ENCODE data around the gene NAPSA.
"Not testable (repeated sequence)": the region's sequence is repeated elsewhere in the genome, so short reads cannot be mapped to it uniquely, and the experiment has no call there.

The NAPSA gene

DNA sequence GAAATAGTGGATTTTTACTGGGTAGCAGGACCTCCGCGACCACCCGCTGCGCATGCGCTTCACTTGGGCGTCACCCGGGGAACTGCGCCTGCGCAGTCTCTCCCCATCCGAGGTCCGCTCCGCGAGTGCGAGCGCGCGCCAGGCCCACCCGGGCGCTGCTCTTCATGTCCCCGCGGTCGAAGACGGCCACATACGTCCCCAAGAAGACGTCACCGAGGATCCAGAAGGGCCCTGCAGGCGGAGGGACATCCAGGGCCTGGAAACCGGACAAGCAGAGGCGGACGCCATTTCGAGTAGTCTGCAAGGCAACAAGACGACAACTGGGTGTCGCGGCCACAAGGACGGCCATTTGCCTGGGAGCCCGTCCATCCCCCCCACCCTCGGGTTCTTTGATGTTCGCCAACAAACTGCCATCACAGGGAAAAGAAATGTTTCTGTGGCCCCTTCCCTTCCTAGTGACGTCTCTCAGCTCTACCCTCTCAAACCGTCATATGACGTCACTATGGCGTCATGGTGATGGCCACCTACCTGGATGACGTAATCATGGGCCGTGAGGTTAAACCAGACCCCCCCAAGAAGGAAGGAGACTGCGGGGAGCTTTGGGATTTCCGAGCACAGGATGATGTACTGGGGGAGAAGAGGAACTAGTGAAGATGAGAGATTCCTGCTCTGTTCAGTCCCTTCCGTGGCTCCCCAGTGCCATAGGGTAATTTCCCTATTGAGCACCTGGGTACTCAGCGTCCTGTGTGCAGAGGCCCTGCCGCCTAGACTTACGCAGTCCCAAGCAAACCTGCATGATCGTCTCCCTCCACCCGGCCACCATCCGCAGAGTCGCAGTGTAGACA, 6.7 kb downstream of the NAPSA start:
- peak; percentile 87 for DNase-seq

DNA sequence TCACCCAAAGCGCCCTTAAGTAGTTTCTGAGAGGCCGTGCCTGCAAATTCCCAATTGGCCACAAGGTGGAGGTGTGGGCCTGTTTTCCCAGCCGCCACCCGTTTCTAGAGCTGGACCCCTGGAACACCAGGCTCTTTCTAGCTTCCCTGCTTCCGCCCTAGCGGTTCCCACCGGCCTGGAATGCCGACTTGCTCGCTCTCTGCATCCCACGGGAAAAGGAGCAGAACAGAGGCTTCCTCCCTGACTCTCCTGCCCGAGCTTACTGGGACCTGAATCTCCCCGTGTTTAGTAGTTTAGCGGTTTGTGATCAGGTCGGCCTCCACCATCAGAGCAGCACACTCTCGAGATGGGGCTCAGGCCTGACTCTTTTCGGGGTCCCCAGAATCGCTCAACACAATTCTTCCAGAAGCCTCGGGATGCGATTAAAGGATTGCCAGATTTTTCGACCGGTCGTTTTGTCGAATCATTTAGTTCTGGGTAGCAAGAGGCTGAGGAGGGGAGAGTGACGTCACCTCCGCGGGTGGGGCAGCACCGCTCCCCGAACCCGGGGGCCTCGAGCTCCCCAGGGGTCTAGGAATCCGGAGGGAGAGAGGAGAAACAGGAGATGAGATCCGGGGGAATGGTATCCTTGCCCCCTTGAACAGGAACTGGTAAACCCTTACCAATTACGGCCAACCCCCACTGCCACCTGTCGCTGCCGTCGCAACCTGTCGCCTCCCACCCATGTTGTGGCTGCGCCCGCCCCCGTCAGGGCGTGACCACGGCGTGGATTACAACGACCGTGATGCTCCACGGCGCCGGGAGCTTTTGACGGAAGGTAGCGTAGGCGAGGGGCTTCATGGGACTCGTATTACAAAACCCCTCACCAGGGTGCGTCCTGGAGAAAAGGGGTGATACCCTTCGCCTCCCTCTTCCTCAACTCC, 8.0 kb downstream of the NAPSA start:
- DNase-seq, result peak; percentile 93

- DNase-seq, result no peak
These were observed 8.7 kb downstream of the NAPSA start for GRCh38 chr19:50356691-50357177.

GRCh38 chr19:50353487-50353880, 12.0 kb downstream of the NAPSA start:
- DNase-seq, result not testable (repeated sequence)

DNA sequence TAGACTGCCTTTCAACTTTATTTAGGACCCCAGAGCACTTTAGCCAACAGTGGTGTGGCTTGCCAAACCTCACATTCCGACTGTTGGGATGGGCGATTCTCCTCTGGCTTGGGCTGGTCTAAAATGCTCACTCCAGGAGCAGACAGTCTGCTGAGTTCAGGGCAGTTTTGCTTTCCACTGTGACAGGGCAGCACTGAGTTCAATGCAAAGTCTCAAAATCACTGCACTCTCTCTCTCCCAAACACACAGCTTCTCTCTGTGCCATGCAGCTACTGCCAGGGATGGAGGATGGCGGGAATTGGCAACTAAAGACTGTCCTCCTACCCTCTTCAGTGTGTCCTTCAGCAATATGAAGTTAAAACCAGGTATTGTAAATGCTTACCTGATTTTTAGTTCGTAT, 13.2 kb downstream of the NAPSA start:
- no peak for DNase-seq

DNA sequence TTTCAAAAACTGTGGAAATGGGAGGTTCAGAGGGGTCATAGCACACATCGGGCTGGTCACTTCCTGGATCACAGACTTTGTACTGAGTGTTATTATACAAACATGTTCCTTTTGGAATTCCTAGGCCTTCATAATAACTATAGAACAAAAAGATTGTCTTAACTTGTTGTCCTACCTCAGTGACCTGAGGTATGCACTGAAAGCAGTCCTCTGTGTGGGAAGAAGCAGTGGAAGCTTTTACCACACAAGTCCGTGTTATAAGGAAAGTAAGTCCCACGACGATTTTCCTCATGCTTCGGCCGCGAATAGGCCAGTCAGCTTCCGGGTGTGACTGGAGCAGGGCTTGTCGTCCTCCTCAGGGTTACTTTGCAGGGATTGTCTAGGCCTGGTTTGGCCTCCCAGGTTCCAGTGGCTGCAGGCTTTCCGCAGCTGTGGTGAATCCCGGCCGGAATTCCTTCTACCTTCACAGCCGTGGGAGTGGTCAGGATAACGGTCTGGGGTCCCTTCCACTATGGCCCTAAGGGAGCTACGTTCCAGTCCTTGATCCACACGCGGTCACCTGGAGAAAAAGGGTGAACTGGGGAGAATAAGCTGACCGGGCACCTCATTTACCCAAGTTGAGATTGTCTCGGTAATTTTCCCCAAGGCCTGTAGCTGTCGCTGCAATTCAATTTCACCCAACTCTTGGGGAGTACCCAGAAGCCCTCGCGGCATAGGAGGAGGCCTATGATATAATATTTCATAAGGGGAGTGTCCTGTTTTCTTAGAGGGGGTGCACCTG, 16.0 kb downstream of the NAPSA start:
- DNase-seq, result no peak

DNA sequence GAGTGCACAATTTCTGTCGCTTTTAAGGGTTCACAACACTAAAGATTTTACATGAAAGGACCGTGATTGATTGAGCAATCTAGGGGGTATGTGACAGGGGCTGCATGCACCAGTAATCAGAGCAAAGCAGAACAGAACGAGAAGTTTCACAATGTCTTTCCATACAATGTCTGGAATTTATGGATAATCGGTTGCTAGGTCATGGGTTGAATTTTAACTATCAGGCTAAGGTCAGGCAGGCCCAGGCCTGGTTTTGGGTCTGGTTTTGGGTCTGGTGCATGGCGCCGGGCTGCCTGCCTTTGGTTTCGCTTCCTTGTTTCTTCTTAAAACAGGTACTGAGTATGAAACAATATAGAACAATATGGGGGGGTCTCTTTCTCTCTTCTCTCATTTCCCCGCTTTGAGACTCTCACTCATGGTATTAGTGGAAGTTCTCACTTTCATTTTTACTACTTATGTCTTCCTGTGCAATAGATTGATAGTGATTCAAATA, 18.3 kb downstream of the NAPSA start:
- not testable (repeated sequence) for DNase-seq

- DNase-seq, result no peak
These were observed 20.6 kb downstream of the NAPSA start for GRCh38 chr19:50344661-50345318.

- no peak for DNase-seq
These were observed 24.3 kb downstream of the NAPSA start for GRCh38 chr19:50341091-50341564.

GRCh38 chr19:50340331-50340730, 25.1 kb downstream of the NAPSA start:
- DNase-seq, result no peak

DNA sequence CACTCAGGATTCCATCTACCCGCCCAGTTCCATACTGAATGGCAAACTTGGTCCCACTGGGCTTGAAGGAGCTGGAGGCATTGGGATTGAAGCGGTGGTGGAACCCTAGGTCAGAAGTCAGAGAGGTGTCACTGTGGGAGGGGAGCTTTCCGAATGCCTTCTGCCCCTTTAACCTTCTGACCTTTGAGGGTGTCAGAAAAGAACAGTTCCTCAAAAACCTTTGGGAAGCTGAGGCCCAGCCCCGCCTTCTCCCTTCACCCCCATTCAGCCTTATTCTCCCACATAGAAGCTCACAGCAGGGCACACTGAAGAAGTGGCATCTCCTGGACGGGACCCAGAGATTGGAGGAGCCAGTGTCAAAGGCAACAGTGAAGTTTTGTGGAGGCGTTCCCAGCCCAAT, 28.4 kb downstream of the NAPSA start:
- DNase-seq, result not testable (repeated sequence)

GRCh38 chr19:50334741-50335421, 30.6 kb downstream of the NAPSA start:
- DNase-seq, result no peak

DNA sequence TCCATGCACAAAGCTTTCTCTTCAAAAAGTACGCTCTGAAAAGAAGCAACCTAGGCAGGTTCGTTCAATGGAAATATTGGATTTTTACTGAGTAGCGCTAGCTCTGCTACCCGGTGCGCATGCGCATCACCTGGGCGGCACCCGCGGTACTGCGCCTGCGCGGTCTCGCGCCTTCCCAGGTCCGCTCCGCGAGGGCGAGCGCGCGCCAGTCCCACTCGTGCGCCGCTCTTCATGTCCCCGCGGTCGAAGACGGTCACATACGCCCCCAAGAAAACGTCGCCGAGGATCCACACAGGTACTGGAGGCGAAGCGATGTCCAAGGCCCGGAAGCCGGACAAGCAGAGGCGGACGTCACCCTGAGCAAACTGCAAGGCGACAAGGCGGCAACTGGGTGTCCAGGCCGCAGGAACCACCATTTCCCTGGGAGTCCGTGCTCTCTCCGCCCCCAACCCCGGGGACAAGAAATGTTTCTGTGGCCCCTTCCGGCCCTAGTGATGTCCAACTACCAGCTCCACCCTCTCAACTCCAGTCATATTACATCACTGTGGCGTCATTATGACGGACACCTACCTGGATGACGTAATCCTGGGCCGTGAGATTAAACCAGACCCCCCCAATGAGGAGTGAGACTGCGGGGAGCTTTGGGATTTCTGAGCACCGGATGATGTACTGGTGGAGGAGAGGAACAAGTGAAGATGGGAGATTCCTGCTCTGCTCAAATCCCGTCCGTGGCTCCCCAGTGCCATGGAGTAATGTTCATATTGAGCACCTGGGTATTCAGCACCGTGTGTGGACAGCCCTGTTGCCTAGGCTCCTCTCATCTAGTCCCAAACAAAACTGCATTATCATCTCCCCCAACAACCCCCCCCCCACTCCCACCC, 31.5 kb downstream of the NAPSA start:
- peak; percentile 84 for DNase-seq

GRCh38 chr19:50333235-50333736, 32.2 kb downstream of the NAPSA start:
- DNase-seq, result peak; percentile 93

- DNase-seq, result no peak
These were observed 33.0 kb downstream of the NAPSA start for GRCh38 chr19:50332244-50333038.

DNA sequence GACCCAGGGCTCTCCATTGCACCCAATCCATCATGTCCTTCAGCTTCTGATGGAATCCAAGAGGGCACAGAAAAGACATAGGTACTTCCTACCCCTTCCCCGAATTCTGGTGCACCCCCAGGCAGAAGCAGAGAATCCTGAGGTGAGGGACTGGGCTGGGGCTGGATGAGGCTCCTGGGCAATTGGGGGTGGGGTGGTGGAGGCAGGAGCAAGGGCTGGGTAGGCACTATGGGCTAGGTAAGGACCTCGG, 33.5 kb downstream of the NAPSA start:
- DNase-seq, result no peak

- DNase-seq, result peak; percentile 26
These were observed 34.0 kb downstream of the NAPSA start for GRCh38 chr19:50331221-50331993.

DNA sequence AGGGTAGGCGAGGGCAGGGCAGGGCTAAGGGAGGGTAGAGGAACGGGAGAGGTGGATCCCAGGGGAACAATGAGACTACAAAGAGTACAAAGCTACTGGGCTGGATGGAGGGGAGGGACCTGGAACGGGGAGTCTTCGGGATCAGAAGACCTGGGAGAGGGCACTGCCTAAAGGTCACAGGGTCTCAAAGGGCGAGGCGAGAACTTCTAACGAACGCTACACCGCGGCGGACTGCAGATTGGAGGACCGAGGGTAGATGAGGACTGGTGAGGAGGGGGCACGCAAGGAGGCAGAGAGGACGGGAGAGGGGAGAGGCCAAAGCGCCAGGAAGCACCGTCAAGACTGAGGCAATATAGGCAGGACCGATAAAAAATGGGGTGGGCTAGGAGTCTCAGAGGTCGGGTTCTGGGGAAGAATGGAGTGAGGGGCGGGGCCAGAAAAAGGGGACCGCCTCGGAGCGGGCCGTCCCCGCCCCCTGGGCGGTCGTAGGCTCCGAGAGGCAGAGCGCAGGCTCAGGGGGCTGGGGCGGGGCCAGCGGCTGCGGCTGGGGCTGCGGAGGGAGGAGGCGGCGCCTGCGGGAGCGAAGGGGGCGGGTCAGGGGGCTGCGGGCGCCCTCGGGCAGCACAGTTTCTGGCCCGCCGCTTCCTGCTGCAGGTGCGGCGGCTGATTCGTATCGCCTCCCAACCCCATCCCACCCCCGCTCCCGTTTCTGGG, 34.9 kb downstream of the NAPSA start:
- peak; percentile 88 for DNase-seq
